HG03432 (cell line): ENCODE measurements around the gene TGFB1I1.
A peak's percentile ranks its signal among the peaks of the same experiment; 100 is the strongest.
"Not testable (repeated sequence)": the region's sequence is repeated elsewhere in the genome, so short reads cannot be mapped to it uniquely, and the experiment has no call there.

Experiments used
- ATAC-seq: cut with Tn5 transposase; IDR thresholded peaks from one replicate; pipeline ENCODE4 v1.9.1; 2021; ENCODE audit warnings: mild to moderate bottlenecking, moderate library complexity; ENCODE audit not compliant: unreplicated experiment

The TGFB1I1 gene

GRCh38 chr16:31487071-31487719 lies 15.2 kb downstream of the TGFB1I1 start:
- peak; percentile 2 for ATAC-seq

- peak; percentile 88 for ATAC-seq
These were observed 15.9 kb downstream of the TGFB1I1 start for GRCh38 chr16:31487720-31488467.

GRCh38 chr16:31488468-31489297 lies 16.7 kb downstream of the TGFB1I1 start:
- ATAC-seq: no peak

GRCh38 chr16:31489298-31489564 lies 17.3 kb downstream of the TGFB1I1 start:
- no peak for ATAC-seq

- no peak for ATAC-seq
These were observed 17.9 kb downstream of the TGFB1I1 start for GRCh38 chr16:31489616-31490584.

- ATAC-seq: no peak
These were observed 19.9 kb downstream of the TGFB1I1 start for GRCh38 chr16:31491778-31492418.

- ATAC-seq: no peak
These were observed 21.7 kb downstream of the TGFB1I1 start for GRCh38 chr16:31493506-31494125.

- no peak for ATAC-seq
These were observed 24.7 kb downstream of the TGFB1I1 start for GRCh38 chr16:31496670-31497069.

GRCh38 chr16:31498493-31498892 lies 26.5 kb downstream of the TGFB1I1 start:
- ATAC-seq: no peak

- no peak for ATAC-seq
These were observed 28.0 kb downstream of the TGFB1I1 start for GRCh38 chr16:31499928-31500327.

GRCh38 chr16:31501226-31501965 lies 29.4 kb downstream of the TGFB1I1 start:
- ATAC-seq: no peak

- ATAC-seq: no peak
These were observed 30.0 kb downstream of the TGFB1I1 start for GRCh38 chr16:31501966-31502348.

- ATAC-seq: no peak
These were observed 31.0 kb downstream of the TGFB1I1 start for GRCh38 chr16:31502981-31503380.

- not testable (repeated sequence) for ATAC-seq
These were observed 31.6 kb downstream of the TGFB1I1 start for GRCh38 chr16:31503555-31503954.

GRCh38 chr16:31504159-31504558 lies 32.2 kb downstream of the TGFB1I1 start:
- no peak for ATAC-seq

- ATAC-seq: peak; percentile 52
These were observed 33.5 kb downstream of the TGFB1I1 start for GRCh38 chr16:31505483-31505882.

- peak; percentile 5 for ATAC-seq
These were observed 35.6 kb downstream of the TGFB1I1 start for GRCh38 chr16:31507617-31507928.

- peak; percentile 93 for ATAC-seq
These were observed 36.2 kb downstream of the TGFB1I1 start, which contains the start of gene RUSF1 for GRCh38 chr16:31507929-31508705. TSS of gene RUSF1 (minus strand) at chr16:31508391. CDS start at chr16:31508373, 18 bp downstream.
